A673 (cell line): Measurements from ENCODE around the gene DKK3. TPM values are rescaled to one million over a fixed set of nuclear protein-coding genes. Genes with fewer than 3 reads are reported as not detected.

Experiments used
- BruUV-seq: library from RNA; stranded (reverse); fragments of 400-500 nt; replicated peaks from 2 replicates; lab custom pipeline; 2021; lab: Mats Ljungman, UMichigan
- CTCF ChIA-PET: fragments of 300-600 bp; sonication (Branson Sonifier 250); formaldehyde crosslinking; loops from one replicate; lab custom pipeline; 2022; ENCODE audit warnings: antibody characterized with exemption; lab: Charles Lee
- POLR2A ChIA-PET: fragments of 300-600 bp; sonication (Branson Sonifier 250); formaldehyde crosslinking; loops from one replicate; lab custom pipeline; 2022; ENCODE audit warnings: antibody characterized with exemption; ENCODE audit not compliant: low non-redundant PET; lab: Charles Lee
- DNase-seq: peaks from one replicate; pipeline ENCODE4 v3.0.0-alpha.2; 2015; ENCODE audit warnings: low spot score
- H3K27ac ChIP-seq: fragments of 200-600 bp; sonication (generic); 2 replicates; pipeline ENCODE4 v1.5.1; 2016; ENCODE audit warnings: mixed run types, low read depth, mild to moderate bottlenecking, mixed read lengths, antibody characterized with exemption, low read length; ENCODE audit not compliant: poor library complexity, severe bottlenecking
- H3K27me3 ChIP-seq: fragments of 200-600 bp; sonication (generic); replicated peaks from 2 replicates; pipeline ENCODE4 v1.6.1; 2017; ENCODE audit warnings: mixed run types, low read depth, mild to moderate bottlenecking, mixed read lengths, antibody characterized with exemption, low read length; ENCODE audit not compliant: insufficient read depth, poor library complexity
- H3K36me3 ChIP-seq: fragments of 200-600 bp; sonication (generic); 2 replicates; pipeline ENCODE4 v1.6.1; 2016; ENCODE audit warnings: mixed run types, mild to moderate bottlenecking, mixed read lengths, antibody characterized with exemption, low read length; ENCODE audit not compliant: insufficient read depth, poor library complexity, severe bottlenecking
- H3K4me1 ChIP-seq: fragments of 200-600 bp; sonication (generic); 2 replicates; pipeline ENCODE4 v1.6.1; 2017; ENCODE audit warnings: mixed run types, mild to moderate bottlenecking, mixed read lengths, antibody characterized with exemption, low read length; ENCODE audit not compliant: insufficient read depth, poor library complexity, severe bottlenecking
- H3K4me3 ChIP-seq: fragments of 200-600 bp; sonication (generic); 2 replicates; pipeline ENCODE4 v1.5.1; 2016; ENCODE audit warnings: low read depth, mixed run types, mild to moderate bottlenecking, mixed read lengths, low read length; ENCODE audit not compliant: poor library complexity, severe bottlenecking
- H3K9me3 ChIP-seq: fragments of 200-600 bp; sonication (generic); 2 replicates; pipeline ENCODE4 v1.6.1; 2016; ENCODE audit warnings: mixed run types, low read depth, mild to moderate bottlenecking, mixed read lengths, antibody characterized with exemption, low read length; ENCODE audit not compliant: poor library complexity, severe bottlenecking
- CTCF ChIP-seq: fragments of 300-800, 200-600 bp; sonication (generic); conservative IDR thresholded peaks from 2 replicates; pipeline ENCODE4 v1.5.1; 2017; ENCODE audit warnings: low read depth, mild to moderate bottlenecking, antibody characterized with exemption, low read length, moderate library complexity, mixed read lengths
- EZH2 ChIP-seq: fragments of 200-600 bp; sonication (generic); IDR thresholded peaks from 2 replicates; pipeline ENCODE4 v1.6.1; 2017; ENCODE audit warnings: borderline replicate concordance, low read depth, mild to moderate bottlenecking, mixed read lengths, antibody characterized with exemption, low read length; ENCODE audit not compliant: poor library complexity, severe bottlenecking
- intact Hi-C: fragments of 100-400 bp; cut with micrococcal nuclease; formaldehyde crosslinking; loops from one replicate; pipeline ENCODE4 v1.10.0; 2022; ENCODE audit not compliant: unreplicated experiment
- total RNA-seq: library from RNA; stranded (reverse); gene quantifications from 2 replicates; pipeline ENCODE4 v1.2.3, GENCODE V29; 2021

Gene DKK3
- total RNA-seq, 1 experiment from 2014 or later, result 0.77 TPM

GRCh38 chr11:11983427-11983826 lies 25.0 kb downstream of the DKK3 start:
- TF ChIP-seq CTCF (no peak), EZH2 (no peak)
- DNase-seq, result no peak
- Histone ChIP-seq H3K4me1 (peaks cover 18% of the 10 kb centered on the region), H3K27ac (no peak overlapping the region), H3K4me3 (no peak overlapping the region), H3K36me3 (no peaks in the 10 kb centered on the region), H3K9me3 (no peaks in the 10 kb centered on the region), H3K27me3 (no peaks in the 10 kb centered on the region)
- intact Hi-C loops, result no loop called here
- ChIA-PET CTCF (no interaction called here), POLR2A (no interaction called here)
- BruUV-seq, result no TSS peak

- Histone ChIP-seq H3K4me1 (peaks cover 18% of the 10 kb centered on the region), H3K9me3 (no peaks in the 10 kb centered on the region), H3K36me3 (no peaks in the 10 kb centered on the region), H3K27ac (no peak overlapping the region), H3K4me3 (no peak overlapping the region), H3K27me3 (no peaks in the 10 kb centered on the region)
- ChIA-PET CTCF (no interaction called here), POLR2A (no interaction called here)
- DNase-seq, result no peak
- TF ChIP-seq EZH2, result no peak
- no peak for TF ChIP-seq CTCF
- intact Hi-C loops, result no loop called here
- no TSS peak for BruUV-seq
Observed at GRCh38 chr11:11982975-11983374, 25.5 kb downstream of the DKK3 start.

GRCh38 chr11:11982461-11982860 lies 26.0 kb downstream of the DKK3 start:
- POLR2A ChIA-PET, result no interaction called here

More at GRCh38 chr11:11982461-11982860, 26.0 kb downstream of the DKK3 start:
- DNase-seq, result no peak
- peaks cover 23% of the 10 kb centered on the region for H3K4me1 ChIP-seq
- H3K36me3 ChIP-seq, result no peaks in the 10 kb centered on the region
- TF ChIP-seq EZH2 (no peak), CTCF (no peak)
- intact Hi-C loops, result no loop called here
- CTCF ChIA-PET, result no interaction called here
- H3K27ac ChIP-seq, result no peak overlapping the region
- H3K27me3 ChIP-seq, result no peaks in the 10 kb centered on the region
- H3K9me3 ChIP-seq, result no peaks in the 10 kb centered on the region
- H3K4me3 ChIP-seq, result no peak overlapping the region
- no TSS peak for BruUV-seq
